ENCODE measurements around the gene MKX. TPM values are rescaled to one million over a fixed set of nuclear protein-coding genes. Genes with fewer than 3 reads are reported as not detected.

Gene MKX
- total RNA-seq, 1 experiment from 2014 or later: 27.5 TPM

- Histone ChIP-seq H3K27me3 (ENCODE audit: insufficient read depth, low read length) (no peaks in the 10 kb centered on the region), H3K79me2 (ENCODE audit: insufficient read depth, low read length) (no peaks in the 10 kb centered on the region), H4K20me1 (ENCODE audit: insufficient read depth) (no peaks in the 10 kb centered on the region), H3K27ac (ENCODE audit: low read depth, low read length) (no peak overlapping the region), H3K4me1 (ENCODE audit: control insufficient read depth in 1 of 2, insufficient read depth in 2 of 2, low read length in 2 of 2) (no peaks in the 10 kb centered on the region), H3K4me2 (ENCODE audit: low read length) (no peak overlapping the region), H2AFZ (ENCODE audit: low read depth, low read length, poor library complexity, severe bottlenecking) (no peak overlapping the region), H3K36me3 (ENCODE audit: control insufficient read depth in 1 of 2, insufficient read depth in 2 of 2, low read length in 2 of 2) (no peaks in the 10 kb centered on the region), H3K9ac (ENCODE audit: low read length) (no peak overlapping the region), H3K4me3 (replicated peaks in 1 of 2; ENCODE audit: low read depth in 1 of 2, low read length in 2 of 2) (no peak overlapping the region), H3K9me3 (ENCODE audit: control insufficient read depth in 1 of 2, insufficient read depth in 1 of 2, low read depth in 1 of 2, low read length in 2 of 2) (no peaks in the 10 kb centered on the region), H3K9me2 (ENCODE audit: insufficient read depth) (no peaks in the 10 kb centered on the region)
- TF ChIP-seq FOSL1 (IDR thresholded peaks at IDR 0.05; ENCODE audit: low read depth) (no peak), ELF1 (IDR thresholded peaks at IDR 0.05; ENCODE audit: borderline replicate concordance, low read depth) (no peak), ZNF274 (IDR thresholded peaks at IDR 0.05; ENCODE audit: low read depth, low read length) (no peak), POLR2A (IDR thresholded peaks at IDR 0.05; ENCODE audit: borderline replicate concordance, extremely low read depth, insufficient read depth, insufficient read length) (no peak), ATF3 (IDR thresholded peaks at IDR 0.05) (no peak), CBX3 (IDR thresholded peaks at IDR 0.05; ENCODE audit: low read depth) (no peak)
- RAD21 ChIA-PET (ENCODE audit: low non-redundant PET in 1 of 2, low total read pairs in 2 of 2, uncharacterized antibody in 2 of 2, unreplicated experiment in 2 of 2): no interaction called here
- CTCF ChIA-PET: no interaction called here
- ATAC-seq (no peak), DNase-seq (ENCODE audit: low read depth, low spot score) (no peak)
- intact Hi-C loops (cut with micrococcal nuclease): no loop called here
- POLR2A ChIA-PET: no interaction called here
- BruUV-seq (replicated peaks): no TSS peak
These were observed 7.1 kb upstream of the MKX start for GRCh38 chr10:27752673-27753237.

- Histone ChIP-seq H3K9me3 (ENCODE audit: control insufficient read depth in 1 of 2, insufficient read depth in 1 of 2, low read depth in 1 of 2, low read length in 2 of 2) (no peaks in the 10 kb centered on the region), H3K27me3 (ENCODE audit: insufficient read depth, low read length) (no peaks in the 10 kb centered on the region), H3K79me2 (ENCODE audit: insufficient read depth, low read length) (no peaks in the 10 kb centered on the region), H3K27ac (ENCODE audit: low read depth, low read length) (no peak overlapping the region), H3K9ac (ENCODE audit: low read length) (no peak overlapping the region), H3K4me3 (replicated peaks in 1 of 2; ENCODE audit: low read depth in 1 of 2, low read length in 2 of 2) (no peak overlapping the region), H3K4me2 (ENCODE audit: low read length) (no peak overlapping the region), H3K9me2 (ENCODE audit: insufficient read depth) (no peaks in the 10 kb centered on the region), H4K20me1 (ENCODE audit: insufficient read depth) (no peaks in the 10 kb centered on the region), H3K4me1 (ENCODE audit: control insufficient read depth in 1 of 2, insufficient read depth in 2 of 2, low read length in 2 of 2) (peaks cover 8% of the 10 kb centered on the region in 2 experiments; a peak in 2 of 4 replicates), H2AFZ (ENCODE audit: low read depth, low read length, poor library complexity, severe bottlenecking) (peak overlapping the region; percentile 56), H3K36me3 (ENCODE audit: control insufficient read depth in 1 of 2, insufficient read depth in 2 of 2, low read length in 2 of 2) (no peaks in the 10 kb centered on the region)
- no TSS peak for BruUV-seq (replicated peaks)
- ATAC-seq (no peak), DNase-seq (ENCODE audit: low read depth, low spot score) (no peak)
- ChIA-PET POLR2A (no interaction called here), CTCF (no interaction called here), RAD21 (ENCODE audit: low non-redundant PET in 1 of 2, low total read pairs in 2 of 2, uncharacterized antibody in 2 of 2, unreplicated experiment in 2 of 2) (no interaction called here)
- intact Hi-C loops (cut with micrococcal nuclease): no loop called here
- no peak for TF ChIP-seq FOSL1 (IDR thresholded peaks at IDR 0.05; ENCODE audit: low read depth)
- TF ChIP-seq JUND (IDR thresholded peaks at IDR 0.05): no peak
- TF ChIP-seq TCF7L2 (IDR thresholded peaks at IDR 0.05; ENCODE audit: borderline replicate concordance, extremely low read depth, insufficient read depth, insufficient read length): no peak
- TF ChIP-seq SP1 (IDR thresholded peaks at IDR 0.05; ENCODE audit: low read depth): no peak
- TF ChIP-seq ZBTB33 (IDR thresholded peaks at IDR 0.05; ENCODE audit: extremely low read depth, insufficient replicate concordance, low read length): no peak
- no peak for TF ChIP-seq CTCF (IDR thresholded peaks at IDR 0.05 in 2 of 3, conservative IDR thresholded peaks at IDR 0.05 in 1 of 3; ENCODE audit: borderline replicate concordance in 1 of 3, insufficient read depth in 1 of 3, low read depth in 2 of 3, low read length in 2 of 3)
- no peak for TF ChIP-seq CEBPB (IDR thresholded peaks at IDR 0.05; ENCODE audit: low read depth)
- no peak for TF ChIP-seq SRF (IDR thresholded peaks at IDR 0.05; ENCODE audit: low read depth)
- no peak for TF ChIP-seq POLR2AphosphoS5 (IDR thresholded peaks at IDR 0.05; ENCODE audit: low read depth, low read length)
- no peak for TF ChIP-seq EGR1 (IDR thresholded peaks at IDR 0.05; ENCODE audit: low read depth)
- no peak for TF ChIP-seq CBX3 (IDR thresholded peaks at IDR 0.05; ENCODE audit: low read depth)
- no peak for TF ChIP-seq ZNF274 (IDR thresholded peaks at IDR 0.05; ENCODE audit: low read depth, low read length)
- TF ChIP-seq ZFX (IDR thresholded peaks at IDR 0.05): no peak
These were observed 3.0 kb upstream of the MKX start for GRCh38 chr10:27748601-27749000.
